GM12872 (cell line): ENCODE measurements around the gene VAV1.

ENCODE experiments used
- CTCF ChIP-seq: IDR thresholded peaks from 3 replicates; pipeline ENCODE4 v1.5.1; 2011; ENCODE audit warnings: low read depth, mild to moderate bottlenecking, low read length, moderate library complexity; ENCODE audit not compliant: insufficient read depth

Gene VAV1

GRCh38 chr19:6821639-6822310 lies 49.3 kb downstream of the VAV1 start:
- no peak for TF ChIP-seq CTCF

GRCh38 chr19:6822311-6822670 lies 49.8 kb downstream of the VAV1 start:
- TF ChIP-seq CTCF: no peak

- no peak for TF ChIP-seq CTCF
Observed at GRCh38 chr19:6825076-6825774, 52.7 kb downstream of the VAV1 start.

GRCh38 chr19:6826281-6826920 lies 53.9 kb downstream of the VAV1 start:
- TF ChIP-seq CTCF: no peak

- no peak for TF ChIP-seq CTCF
Observed at GRCh38 chr19:6828306-6828697, 55.8 kb downstream of the VAV1 start.

GRCh38 chr19:6828698-6829633 lies 56.5 kb downstream of the VAV1 start:
- TF ChIP-seq CTCF: no peak

- TF ChIP-seq CTCF: no peak
Observed at GRCh38 chr19:6832412-6832811, 59.9 kb downstream of the VAV1 start.
